SK-N-SH (cell line): ENCODE data around the gene ITGAE. TPM values are rescaled to one million over a fixed set of nuclear protein-coding genes. Genes with fewer than 3 reads are reported as not detected.

Experiments
- CTCF ChIA-PET: fragments of 300-600, 350-600 bp; formaldehyde crosslinking; extraction: SDS; loops from one replicate; lab custom pipeline; 2021; lab: Yijun Ruan, JAX
- POLR2A ChIA-PET: fragments of 350-600 bp; sonication (Branson Sonifier 250); formaldehyde crosslinking; extraction: SDS; loops from one replicate; lab custom pipeline; 2020; ENCODE audit warnings: antibody characterized with exemption, inconsistent platforms; lab: Yijun Ruan, JAX
- DNase-seq: peaks from one replicate; pipeline ENCODE4 v3.0.0; 2012
- H2AFZ ChIP-seq: fragments of 200-600 bp; sonication (generic); 2 replicates; pipeline ENCODE4 v1.8.1; 2016; ENCODE audit warnings: antibody characterized with exemption, mild to moderate bottlenecking, low read depth
- H3F3A ChIP-seq: fragments of 200-600 bp; sonication (generic); replicated peaks from 2 replicates; pipeline ENCODE3; 2016; ENCODE audit warnings: antibody characterized with exemption, mild to moderate bottlenecking; ENCODE audit not compliant: insufficient read depth
- H3K27ac ChIP-seq, 2 experiments: fragments of 200-500 bp in 1 of 2; fragments of 200-600 bp in 1 of 2; sonication (Bioruptor generic) in 1 of 2; sonication (generic), shearing (Covaris generic) in 1 of 2; 2 replicates each; pipeline versions ENCODE4 v1.5.1 to v1.6.1; 2014 to 2016; ENCODE audit warnings: low read depth in 2 of 2, inconsistent platforms in 1 of 2, low read length in 1 of 2, mild to moderate bottlenecking in 1 of 2, mixed read lengths in 1 of 2
- H3K27me3 ChIP-seq: fragments of 200-600 bp; sonication (generic), shearing (Covaris generic); 2 replicates; pipeline ENCODE4 v1.6.1; 2016; ENCODE audit warnings: mixed run types; ENCODE audit not compliant: insufficient read depth
- H3K36me3 ChIP-seq, 2 experiments: fragments of 200-500 bp in 1 of 2; fragments of 200-600 bp in 1 of 2; sonication (Bioruptor generic) in 1 of 2; sonication (generic) in 1 of 2; replicated peaks in 1 of 2; 2 replicates each; pipeline versions ENCODE3 to v1.5.1; 2014 to 2016; ENCODE audit warnings: low read length in 1 of 2, mild to moderate bottlenecking in 1 of 2; ENCODE audit not compliant: insufficient read depth in 2 of 2, control insufficient read depth in 1 of 2
- H3K4me1 ChIP-seq, 2 experiments: fragments of 200-500 bp in 1 of 2; fragments of 200-600 bp in 1 of 2; sonication (Bioruptor generic) in 1 of 2; sonication (generic), shearing (Covaris generic) in 1 of 2; 2 replicates each; pipeline versions ENCODE4 v1.5.1 to v1.6.1; 2014 to 2016; ENCODE audit warnings: low read depth in 1 of 2, low read length in 1 of 2, mixed run types in 1 of 2; ENCODE audit not compliant: insufficient read depth in 2 of 2, control insufficient read depth in 1 of 2
- H3K4me2 ChIP-seq: fragments of 200-600 bp; sonication (generic), shearing (Covaris generic); 2 replicates; pipeline ENCODE4 v1.6.1; 2017; ENCODE audit warnings: mixed run types
- H3K4me3 ChIP-seq, 2 experiments: fragments of 200-500 bp in 1 of 2; fragments of 200-600 bp in 1 of 2; sonication (Bioruptor generic) in 1 of 2; sonication (generic), shearing (Covaris generic) in 1 of 2; 2 replicates each; pipeline versions ENCODE4 v1.5.1 to v1.8.1; 2014 to 2016; ENCODE audit warnings: low read depth in 2 of 2, inconsistent platforms in 1 of 2, low read length in 1 of 2, mild to moderate bottlenecking in 1 of 2, mixed read lengths in 1 of 2, moderate library complexity in 1 of 2
- H3K79me2 ChIP-seq: fragments of 200-600 bp; sonication (generic); 2 replicates; pipeline ENCODE4 v1.8.1; 2017; ENCODE audit warnings: mild to moderate bottlenecking; ENCODE audit not compliant: insufficient read depth
- H3K9ac ChIP-seq: fragments of 200-600 bp; sonication (generic); 2 replicates; pipeline ENCODE4 v1.6.1; 2017; ENCODE audit warnings: mixed run types
- H3K9me2 ChIP-seq: fragments of 200-600 bp; sonication (generic); 2 replicates; pipeline ENCODE4 v1.6.1; 2017; ENCODE audit warnings: mixed run types
- H3K9me3 ChIP-seq: fragments of 200-600 bp; sonication (generic); 2 replicates; pipeline ENCODE4 v1.6.1; 2017; ENCODE audit warnings: mixed run types, mild to moderate bottlenecking, moderate library complexity
- H4K20me1 ChIP-seq: fragments of 200-600 bp; sonication (generic); 2 replicates; pipeline ENCODE4 v1.6.1; 2017; ENCODE audit warnings: mild to moderate bottlenecking, mixed run types; ENCODE audit not compliant: insufficient read depth
- ELF1 ChIP-seq: IDR thresholded peaks from 2 replicates; pipeline ENCODE4 v1.4.0; 2012
- EZH2phosphoT487 ChIP-seq: fragments of 200-600 bp; sonication (generic); IDR thresholded peaks from 2 replicates; pipeline ENCODE4 v1.6.1; 2017; ENCODE audit warnings: low read depth, mixed run types, mild to moderate bottlenecking, antibody characterized with exemption, moderate library complexity, borderline replicate concordance
- FOSL2 ChIP-seq: IDR thresholded peaks from 2 replicates; pipeline ENCODE4 v1.4.0; 2012; ENCODE audit warnings: low read depth, mild to moderate bottlenecking, moderate library complexity, borderline replicate concordance
- FOXM1 ChIP-seq: IDR thresholded peaks from 2 replicates; pipeline ENCODE4 v1.4.0; 2012; ENCODE audit warnings: low read depth, mild to moderate bottlenecking
- MAX ChIP-seq: IDR thresholded peaks from 2 replicates; pipeline ENCODE4 v1.4.0; 2012; ENCODE audit warnings: low read depth
- MXI1 ChIP-seq: IDR thresholded peaks from 2 replicates; pipeline ENCODE4 v1.6.1; 2012; ENCODE audit warnings: mild to moderate bottlenecking, low read depth, low read length, improper control_type of control experiment
- NRF1 ChIP-seq: IDR thresholded peaks from 2 replicates; pipeline ENCODE4 v1.6.1; 2012; ENCODE audit warnings: low read depth, mild to moderate bottlenecking, low read length
- RFX5 ChIP-seq: IDR thresholded peaks from 2 replicates; pipeline ENCODE4 v1.6.1; 2012; ENCODE audit warnings: mild to moderate bottlenecking, improper control_type of control experiment, low read length
- USF1 ChIP-seq: IDR thresholded peaks from 2 replicates; pipeline ENCODE4 v1.4.0; 2012; ENCODE audit warnings: low read depth, borderline replicate concordance
- YY1 ChIP-seq: IDR thresholded peaks from 2 replicates; pipeline ENCODE4 v1.4.0; 2012; ENCODE audit warnings: low read depth, mild to moderate bottlenecking
- WGBS: methylation state at CpG from one replicate; pipeline ENCODE4 v1.1.6; 2017; ENCODE audit warnings: low lambda C conversion rate; 5-methylcytosine and 5-hydroxymethylcytosine counted together
- polyA plus RNA-seq, 3 experiments: library from polyadenylated mRNA; depleted of rRNA; stranded (reverse); fragments of >200 nt; gene quantifications; 2 replicates each; pipeline ENCODE4 v1.2.3, GENCODE V29; 2012
- TF ChIP-seq, protein P1 (sequence below): IDR thresholded peaks from 2 replicates; pipeline ENCODE4 v1.6.1; 2012; ENCODE audit warnings: mild to moderate bottlenecking, low read depth, low read length, moderate library complexity

Gene ITGAE
- polyA plus RNA-seq, 1 of the 3 experiments (the other 2 are of a cell fraction), result 56.7 TPM

DNA sequence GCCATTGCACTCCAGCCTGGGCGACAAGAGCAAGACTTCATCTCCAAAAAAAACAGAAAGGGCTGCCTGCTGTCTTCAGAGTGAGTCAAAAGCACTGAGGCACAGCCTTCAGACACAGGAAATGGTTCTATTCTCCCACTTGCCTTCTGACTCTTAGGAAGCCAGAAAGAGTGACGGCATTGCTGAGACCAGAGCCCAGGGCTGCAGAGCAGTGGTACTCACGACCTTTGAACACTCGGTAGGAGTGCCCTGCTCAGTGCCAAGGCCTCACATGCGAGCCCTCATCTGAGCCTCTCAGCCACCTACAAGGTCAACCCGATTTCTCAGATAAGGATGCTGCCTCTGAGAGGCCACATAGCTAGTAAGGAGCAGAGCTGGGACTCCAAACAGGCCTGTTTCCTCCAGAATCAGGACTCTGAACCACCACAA lies 3.5 kb upstream of the ITGAE start:
- no peak overlapping the region for H3K9ac ChIP-seq
- H3K4me1 ChIP-seq, result peaks cover 0 to 11% of the 10 kb centered on the region in 2 experiments; a peak in 1 of 4 replicates
- no peak overlapping the region for H3K4me2 ChIP-seq
- no peaks in the 10 kb centered on the region for H3K79me2 ChIP-seq
- ChIA-PET CTCF (interaction anchor here (0.6 kb wide), 1 partner anchor 42 kb away, joined by 3 read pairs; the partner anchor contains the start of gene NCBP3), POLR2A (no interaction called here)
- TF ChIP-seq MXI1 (no peak), EZH2phosphoT487 (no peak), YY1 (no peak)
- no peaks in the 10 kb centered on the region for H3K9me2 ChIP-seq
- no peaks in the 10 kb centered on the region for H4K20me1 ChIP-seq
- peaks cover 12 to 18% of the 10 kb centered on the region in 2 experiments for H3K36me3 ChIP-seq
- DNase-seq, result no peak
- H3F3A ChIP-seq, result peaks cover 13% of the 10 kb centered on the region
- H2AFZ ChIP-seq, result no peak overlapping the region
- WGBS, result 86% methylated on average over 6 of the region's 6 CpGs
- no peak overlapping the region for H3K27ac ChIP-seq
- H3K9me3 ChIP-seq, result no peaks in the 10 kb centered on the region
- no peaks in the 10 kb centered on the region for H3K27me3 ChIP-seq
- no peak overlapping the region for H3K4me3 ChIP-seq

DNA sequence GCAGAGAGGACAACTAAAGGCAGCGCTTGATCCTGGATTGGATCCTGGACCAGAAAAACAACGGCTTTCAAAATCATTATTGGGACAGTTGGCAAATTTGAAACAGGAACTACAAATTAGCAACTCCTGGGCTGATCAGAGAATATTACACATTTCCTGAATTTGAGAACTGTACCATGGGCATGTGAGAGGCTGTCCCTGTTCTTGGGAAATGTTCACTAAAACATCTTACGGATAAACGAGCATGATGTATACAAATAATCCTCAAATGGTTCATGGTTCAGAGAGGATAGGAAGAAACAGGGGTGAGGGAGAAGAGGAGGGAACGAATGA lies 2.3 kb upstream of the ITGAE start:
- DNase-seq, result no peak
- H3K27ac ChIP-seq, result peak overlapping the region in 1 of 2 experiments; percentile 59; a peak in 2 of 4 replicates
- TF ChIP-seq NRF1 (no peak), ELF1 (no peak), FOSL2 (no peak), USF1 (no peak), FOXM1 (no peak), MAX (no peak), RFX5 (no peak), MXI1 (no peak)
- TF ChIP-seq, protein P1, sequence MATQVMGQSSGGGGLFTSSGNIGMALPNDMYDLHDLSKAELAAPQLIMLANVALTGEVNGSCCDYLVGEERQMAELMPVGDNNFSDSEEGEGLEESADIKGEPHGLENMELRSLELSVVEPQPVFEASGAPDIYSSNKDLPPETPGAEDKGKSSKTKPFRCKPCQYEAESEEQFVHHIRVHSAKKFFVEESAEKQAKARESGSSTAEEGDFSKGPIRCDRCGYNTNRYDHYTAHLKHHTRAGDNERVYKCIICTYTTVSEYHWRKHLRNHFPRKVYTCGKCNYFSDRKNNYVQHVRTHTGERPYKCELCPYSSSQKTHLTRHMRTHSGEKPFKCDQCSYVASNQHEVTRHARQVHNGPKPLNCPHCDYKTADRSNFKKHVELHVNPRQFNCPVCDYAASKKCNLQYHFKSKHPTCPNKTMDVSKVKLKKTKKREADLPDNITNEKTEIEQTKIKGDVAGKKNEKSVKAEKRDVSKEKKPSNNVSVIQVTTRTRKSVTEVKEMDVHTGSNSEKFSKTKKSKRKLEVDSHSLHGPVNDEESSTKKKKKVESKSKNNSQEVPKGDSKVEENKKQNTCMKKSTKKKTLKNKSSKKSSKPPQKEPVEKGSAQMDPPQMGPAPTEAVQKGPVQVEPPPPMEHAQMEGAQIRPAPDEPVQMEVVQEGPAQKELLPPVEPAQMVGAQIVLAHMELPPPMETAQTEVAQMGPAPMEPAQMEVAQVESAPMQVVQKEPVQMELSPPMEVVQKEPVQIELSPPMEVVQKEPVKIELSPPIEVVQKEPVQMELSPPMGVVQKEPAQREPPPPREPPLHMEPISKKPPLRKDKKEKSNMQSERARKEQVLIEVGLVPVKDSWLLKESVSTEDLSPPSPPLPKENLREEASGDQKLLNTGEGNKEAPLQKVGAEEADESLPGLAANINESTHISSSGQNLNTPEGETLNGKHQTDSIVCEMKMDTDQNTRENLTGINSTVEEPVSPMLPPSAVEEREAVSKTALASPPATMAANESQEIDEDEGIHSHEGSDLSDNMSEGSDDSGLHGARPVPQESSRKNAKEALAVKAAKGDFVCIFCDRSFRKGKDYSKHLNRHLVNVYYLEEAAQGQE, result no peak
- no peaks in the 10 kb centered on the region for H3K9me2 ChIP-seq
- H3K9me3 ChIP-seq, result no peaks in the 10 kb centered on the region
- no peaks in the 10 kb centered on the region for H3K27me3 ChIP-seq
- peaks cover 11 to 17% of the 10 kb centered on the region in 2 experiments for H3K36me3 ChIP-seq
- WGBS, result 80% methylated on average over 5 of the region's 5 CpGs
- ChIA-PET POLR2A (no interaction called here), CTCF (interaction anchor here (1.0 kb wide), 1 partner anchor 68 kb away, joined by 3 read pairs; no protein-coding TSS in a partner anchor)
- 0 out of 2 replicates have a peak overlapping the region, but pooled peaks have one; percentile 29 for H3K4me2 ChIP-seq
- no peaks in the 10 kb centered on the region for H3K79me2 ChIP-seq
- no peak overlapping the region for H2AFZ ChIP-seq
- no peaks in the 10 kb centered on the region for H4K20me1 ChIP-seq
- peaks cover 13% of the 10 kb centered on the region for H3F3A ChIP-seq
- peaks cover 0 to 11% of the 10 kb centered on the region in 2 experiments; a peak in 1 of 4 replicates for H3K4me1 ChIP-seq
- H3K9ac ChIP-seq, result no peak overlapping the region
- no peak overlapping the region for H3K4me3 ChIP-seq
